CD4-positive, alpha-beta T cell treated with Interleukin-12 subunit alpha and Interleukin-12 subunit beta, for 1 hour (primary cell): ENCODE measurements around the gene RPL29.

Source experiments
- DNase-seq: peaks from one replicate; pipeline ENCODE4 v3.0.0-alpha.2; 2020

Gene RPL29

GRCh38 chr3:52024765-52025452 lies 29.2 kb upstream of the RPL29 start:
- no peak for DNase-seq

- DNase-seq = no peak
Measured at GRCh38 chr3:52023860-52024764, 28.4 kb upstream of the RPL29 start.

GRCh38 chr3:52023101-52023770 lies 27.5 kb upstream of the RPL29 start:
- DNase-seq = no peak

- DNase-seq = no peak
Measured at GRCh38 chr3:52022323-52023100, 26.8 kb upstream of the RPL29 start.

- no peak for DNase-seq
Measured at GRCh38 chr3:52021489-52022268, 26.0 kb upstream of the RPL29 start.

GRCh38 chr3:52020796-52021195 lies 25.1 kb upstream of the RPL29 start:
- DNase-seq = no peak

- no peak for DNase-seq
Measured at GRCh38 chr3:52019352-52020080, 23.8 kb upstream of the RPL29 start.

GRCh38 chr3:52018319-52019000 lies 22.8 kb upstream of the RPL29 start:
- DNase-seq = no peak

GRCh38 chr3:52017586-52017985 lies 21.9 kb upstream of the RPL29 start:
- DNase-seq = no peak

- no peak for DNase-seq
Measured at GRCh38 chr3:52015438-52016228, 19.9 kb upstream of the RPL29 start.

- DNase-seq = no peak
Measured at GRCh38 chr3:52014613-52015012, 18.9 kb upstream of the RPL29 start.

GRCh38 chr3:52013802-52014598 lies 18.3 kb upstream of the RPL29 start:
- DNase-seq = no peak

GRCh38 chr3:52012699-52013098 lies 17.0 kb upstream of the RPL29 start:
- no peak for DNase-seq

- DNase-seq = no peak
Measured at GRCh38 chr3:52010431-52010830, 14.7 kb upstream of the RPL29 start.

- DNase-seq = no peak
Measured at GRCh38 chr3:52007291-52007690, 11.6 kb upstream of the RPL29 start.

GRCh38 chr3:52006820-52007133 lies 11.1 kb upstream of the RPL29 start:
- DNase-seq = no peak

GRCh38 chr3:52006017-52006819 lies 10.5 kb upstream of the RPL29 start:
- no peak for DNase-seq

GRCh38 chr3:52005571-52005986 lies 9.9 kb upstream of the RPL29 start:
- no peak for DNase-seq
